ENCODE measurements around the gene MRPS31. TPM values are rescaled to one million over a fixed set of nuclear protein-coding genes. Genes with fewer than 3 reads are reported as not detected.

MRPS31 gene
- total RNA-seq, 1 experiment from 2014 or later, result 37.0 TPM

DNA sequence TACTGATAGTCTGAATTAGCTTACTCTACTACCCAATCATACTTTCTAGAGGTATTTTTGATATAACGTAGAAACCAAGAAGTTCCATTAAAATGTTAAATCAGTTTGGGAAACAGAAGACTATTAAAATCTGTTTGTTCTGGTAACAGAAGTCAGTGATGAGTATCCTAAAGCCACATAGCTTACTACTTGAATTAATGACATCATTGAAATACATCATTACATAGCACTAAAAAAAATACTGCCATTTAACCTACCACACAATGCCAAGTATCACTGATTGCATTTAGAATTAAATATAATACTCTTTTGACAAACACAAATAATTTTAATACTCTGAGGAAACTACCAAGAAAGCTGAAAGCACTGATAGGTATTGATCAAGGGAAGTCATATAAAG lies 5.4 kb downstream of the MRPS31 start:
- ChIA-PET CTCF (no interaction called here), POLR2A (no interaction called here)
- peaks cover 7% of the 10 kb centered on the region for H3K4me1 Mint-ChIP-seq (ENCODE audit: low read depth, unreplicated experiment)
- H3K27me3 Mint-ChIP-seq (ENCODE audit: insufficient read depth, unreplicated experiment), result no peaks in the 10 kb centered on the region
- no peaks in the 10 kb centered on the region for H3K9me3 ChIP-seq
- no peak overlapping the region for H3K4me3 ChIP-seq (ENCODE audit: low read depth, low read length)
- no peak for DNase-seq
- BruUV-seq (replicated peaks), result no TSS peak
- H3K4me3 Mint-ChIP-seq (ENCODE audit: unreplicated experiment), result no peak overlapping the region
- no peaks in the 10 kb centered on the region for H3K9me3 Mint-ChIP-seq (ENCODE audit: unreplicated experiment)
- TF ChIP-seq, protein P1, sequence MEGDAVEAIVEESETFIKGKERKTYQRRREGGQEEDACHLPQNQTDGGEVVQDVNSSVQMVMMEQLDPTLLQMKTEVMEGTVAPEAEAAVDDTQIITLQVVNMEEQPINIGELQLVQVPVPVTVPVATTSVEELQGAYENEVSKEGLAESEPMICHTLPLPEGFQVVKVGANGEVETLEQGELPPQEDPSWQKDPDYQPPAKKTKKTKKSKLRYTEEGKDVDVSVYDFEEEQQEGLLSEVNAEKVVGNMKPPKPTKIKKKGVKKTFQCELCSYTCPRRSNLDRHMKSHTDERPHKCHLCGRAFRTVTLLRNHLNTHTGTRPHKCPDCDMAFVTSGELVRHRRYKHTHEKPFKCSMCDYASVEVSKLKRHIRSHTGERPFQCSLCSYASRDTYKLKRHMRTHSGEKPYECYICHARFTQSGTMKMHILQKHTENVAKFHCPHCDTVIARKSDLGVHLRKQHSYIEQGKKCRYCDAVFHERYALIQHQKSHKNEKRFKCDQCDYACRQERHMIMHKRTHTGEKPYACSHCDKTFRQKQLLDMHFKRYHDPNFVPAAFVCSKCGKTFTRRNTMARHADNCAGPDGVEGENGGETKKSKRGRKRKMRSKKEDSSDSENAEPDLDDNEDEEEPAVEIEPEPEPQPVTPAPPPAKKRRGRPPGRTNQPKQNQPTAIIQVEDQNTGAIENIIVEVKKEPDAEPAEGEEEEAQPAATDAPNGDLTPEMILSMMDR (IDR thresholded peaks at IDR 0.05; ENCODE audit: insufficient read depth in 1 of 2, low read depth in 1 of 2, low read length in 1 of 2, severe bottlenecking in 1 of 2, unreplicated experiment in 1 of 2), result no peak
- no peaks in the 10 kb centered on the region for H3K27me3 ChIP-seq (replicated peaks; ENCODE audit: control insufficient read depth, insufficient read depth, low read length)
- peaks cover 1% of the 10 kb centered on the region; the same call in 1 of the 2 replicates for H3K36me3 ChIP-seq (ENCODE audit: control insufficient read depth, insufficient read depth, low read length)
- no peak overlapping the region for H3K27ac Mint-ChIP-seq (ENCODE audit: unreplicated experiment)
- H3K36me3 Mint-ChIP-seq (ENCODE audit: insufficient read depth, unreplicated experiment), result peaks cover 16% of the 10 kb centered on the region
- intact Hi-C loops (cut with micrococcal nuclease; ENCODE audit: unreplicated experiment), result no loop called here
- no peaks in the 10 kb centered on the region for H3K4me1 ChIP-seq

DNA sequence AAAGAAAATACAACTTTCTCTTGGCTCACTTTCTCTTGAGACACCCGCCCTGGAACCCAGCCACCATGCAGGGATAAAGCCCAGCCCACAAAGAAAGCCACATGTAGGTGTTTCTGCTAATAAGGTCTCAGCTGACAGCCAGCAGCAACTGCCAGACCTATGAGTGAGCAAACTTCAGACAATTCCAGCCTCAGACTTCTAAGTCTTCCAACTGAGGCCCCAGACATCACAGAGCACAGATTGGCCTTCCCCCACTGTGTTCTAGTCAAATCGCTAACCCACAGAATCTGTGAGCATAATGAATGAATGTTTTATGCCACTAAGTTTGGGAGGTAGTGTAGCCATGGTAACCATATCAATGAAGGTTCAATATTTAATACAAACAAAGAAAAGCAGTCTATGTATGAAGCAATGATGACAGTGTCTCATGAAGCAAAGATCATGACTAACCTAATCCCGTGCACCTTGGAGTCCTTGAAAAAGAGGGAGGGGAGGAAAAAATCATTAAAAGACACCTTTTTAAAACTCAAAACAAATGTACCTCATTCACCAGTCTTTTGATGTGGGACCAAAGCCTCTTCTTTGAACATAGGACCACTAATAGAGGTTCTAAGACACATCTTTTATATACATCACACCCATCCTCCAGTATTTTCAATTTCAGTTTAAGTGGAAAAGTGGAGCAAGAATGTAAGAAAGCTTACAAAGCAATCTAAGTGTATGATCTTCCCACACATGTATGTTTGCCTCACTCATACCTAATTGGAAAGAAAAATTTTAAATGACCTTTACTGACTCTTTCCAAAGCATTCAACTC lies 6.2 kb downstream of the MRPS31 start:
- BruUV-seq (replicated peaks), result no TSS peak
- H3K4me3 ChIP-seq (ENCODE audit: low read depth, low read length), result no peak overlapping the region
- intact Hi-C loops (cut with micrococcal nuclease; ENCODE audit: unreplicated experiment), result no loop called here
- no peak overlapping the region for H3K4me3 Mint-ChIP-seq (ENCODE audit: unreplicated experiment)
- no peaks in the 10 kb centered on the region for H3K9me3 Mint-ChIP-seq (ENCODE audit: unreplicated experiment)
- CTCF ChIA-PET, result no interaction called here
- no peaks in the 10 kb centered on the region for H3K9me3 ChIP-seq
- no peaks in the 10 kb centered on the region for H3K27me3 ChIP-seq (replicated peaks; ENCODE audit: control insufficient read depth, insufficient read depth, low read length)
- TF ChIP-seq, protein P1 (IDR thresholded peaks at IDR 0.05; ENCODE audit: insufficient read depth in 1 of 2, low read depth in 1 of 2, low read length in 1 of 2, severe bottlenecking in 1 of 2, unreplicated experiment in 1 of 2), result no peak
- POLR2A ChIA-PET, result no interaction called here
- H3K27me3 Mint-ChIP-seq (ENCODE audit: insufficient read depth, unreplicated experiment), result no peaks in the 10 kb centered on the region
- peaks cover 1% of the 10 kb centered on the region; the same call in 1 of the 2 replicates for H3K36me3 ChIP-seq (ENCODE audit: control insufficient read depth, insufficient read depth, low read length)
- H3K27ac Mint-ChIP-seq (ENCODE audit: unreplicated experiment), result no peak overlapping the region
- H3K4me1 ChIP-seq, result no peaks in the 10 kb centered on the region
- no peak for DNase-seq
- H3K36me3 Mint-ChIP-seq (ENCODE audit: insufficient read depth, unreplicated experiment), result peaks cover 10% of the 10 kb centered on the region
- peaks cover 1% of the 10 kb centered on the region for H3K4me1 Mint-ChIP-seq (ENCODE audit: low read depth, unreplicated experiment)

DNA sequence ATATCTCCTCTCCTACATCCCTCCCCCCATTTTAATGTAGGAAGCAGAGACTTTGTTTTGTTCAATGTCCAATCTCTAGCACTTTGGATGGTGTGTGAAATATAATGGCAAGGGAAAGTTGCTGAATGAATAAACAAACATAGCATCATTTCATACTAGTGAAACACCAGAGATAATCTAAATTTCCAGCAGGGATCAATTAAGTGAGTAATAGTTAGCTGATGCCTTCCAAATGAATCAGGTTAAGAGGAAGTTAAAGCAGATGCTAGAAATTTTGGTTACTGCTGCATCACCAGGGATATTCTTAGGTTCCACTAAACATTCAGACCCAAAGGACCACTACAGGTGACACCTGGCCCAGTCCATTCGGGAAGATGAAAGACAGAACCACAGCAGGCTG lies 8.1 kb downstream of the MRPS31 start:
- TF ChIP-seq, protein P1 (IDR thresholded peaks at IDR 0.05; ENCODE audit: insufficient read depth in 1 of 2, low read depth in 1 of 2, low read length in 1 of 2, severe bottlenecking in 1 of 2, unreplicated experiment in 1 of 2), result no peak
- Histone ChIP-seq H3K4me3 (ENCODE audit: low read depth, low read length) (no peak overlapping the region), H3K9me3 (no peaks in the 10 kb centered on the region), H3K4me1 (no peaks in the 10 kb centered on the region), H3K27me3 (replicated peaks; ENCODE audit: control insufficient read depth, insufficient read depth, low read length) (no peaks in the 10 kb centered on the region), H3K36me3 (ENCODE audit: control insufficient read depth, insufficient read depth, low read length) (peaks cover 1% of the 10 kb centered on the region; the same call in 1 of the 2 replicates)
- intact Hi-C loops (cut with micrococcal nuclease; ENCODE audit: unreplicated experiment), result no loop called here
- Mint-ChIP-seq H3K4me1 (ENCODE audit: low read depth, unreplicated experiment) (no peaks in the 10 kb centered on the region), H3K27me3 (ENCODE audit: insufficient read depth, unreplicated experiment) (no peaks in the 10 kb centered on the region), H3K4me3 (ENCODE audit: unreplicated experiment) (no peak overlapping the region), H3K36me3 (ENCODE audit: insufficient read depth, unreplicated experiment) (peaks cover 17% of the 10 kb centered on the region), H3K27ac (ENCODE audit: unreplicated experiment) (no peak overlapping the region), H3K9me3 (ENCODE audit: unreplicated experiment) (no peaks in the 10 kb centered on the region)
- no peak for DNase-seq
- no TSS peak for BruUV-seq (replicated peaks)
- ChIA-PET CTCF (no interaction called here), POLR2A (no interaction called here)

Data from Caco-2 (cell line).